AG10803 (cell line): ENCODE measurements around the gene MEAF6.

ENCODE experiments used
- DNase-seq: peaks from one replicate; pipeline ENCODE4 v3.0.0; 2010; ENCODE audit warnings: low read depth
- H3K4me3 ChIP-seq: 2 replicates; pipeline ENCODE4 v1.5.1; 2011; ENCODE audit warnings: mild to moderate bottlenecking, low read length, control low read depth
- CTCF ChIP-seq: conservative IDR thresholded peaks from 2 replicates; pipeline ENCODE4 v1.5.1; 2011; ENCODE audit warnings: mild to moderate bottlenecking, low read length, control low read depth, inconsistent platforms

MEAF6 gene

GRCh38 chr1:37486680-37487618, 27.6 kb downstream of the MEAF6 start:
- H3K4me3 ChIP-seq: no peak overlapping the region
- peak; percentile 79 for DNase-seq
- peak; percentile 97 for TF ChIP-seq CTCF

- DNase-seq: peak; percentile 66
- TF ChIP-seq CTCF: no peak
Measured at GRCh38 chr1:37485902-37486679, 28.5 kb downstream of the MEAF6 start.

GRCh38 chr1:37484325-37485051, 30.1 kb downstream of the MEAF6 start:
- no peak for TF ChIP-seq CTCF
- no peak overlapping the region for H3K4me3 ChIP-seq
- DNase-seq: no peak

More at GRCh38 chr1:37485902-37486679, 28.5 kb downstream of the MEAF6 start:
- no peak overlapping the region for H3K4me3 ChIP-seq

- no peak for TF ChIP-seq CTCF
- DNase-seq: no peak
- H3K4me3 ChIP-seq: no peak overlapping the region
Measured at GRCh38 chr1:37483785-37484184, 30.8 kb downstream of the MEAF6 start.

- H3K4me3 ChIP-seq: no peak overlapping the region
- no peak for DNase-seq
- TF ChIP-seq CTCF: no peak
Measured at GRCh38 chr1:37482796-37483744, 31.5 kb downstream of the MEAF6 start.
